HepG2 (cell line): Measurements from ENCODE around the gene TMC8. TPM values are rescaled to one million over a fixed set of nuclear protein-coding genes. Genes with fewer than 3 reads are reported as not detected.
A peak's percentile ranks its signal among the peaks of the same experiment; 100 is the strongest.

Source experiments
- BRD4 ChIP-seq: sonication (generic); formaldehyde crosslinking; IDR thresholded peaks from 2 replicates; pipeline ENCODE4 v1.4.0; 2020; ENCODE audit warnings: missing genetic modification reagents
- DBP ChIP-seq: sonication (generic); formaldehyde crosslinking; IDR thresholded peaks from 2 replicates; pipeline ENCODE4 v1.4.0; 2020; ENCODE audit warnings: missing genetic modification reagents; ENCODE audit errors: not compliant biosample characterization
- FIP1L1 ChIP-seq: fragments of 200-400 bp; formaldehyde crosslinking; IDR thresholded peaks from 2 replicates; pipeline ENCODE4 v1.6.1; 2018; ENCODE audit warnings: low read depth, mild to moderate bottlenecking, low read length, moderate library complexity, borderline replicate concordance; ENCODE audit not compliant: insufficient read depth
- HDAC2 ChIP-seq: sonication (generic); formaldehyde crosslinking; IDR thresholded peaks from 2 replicates; pipeline ENCODE4 v1.4.0; 2020; ENCODE audit warnings: missing genetic modification reagents
- HHEX ChIP-seq: IDR thresholded peaks from 2 replicates; pipeline ENCODE4 v1.6.1; 2016; ENCODE audit warnings: control low read depth
- HOXA7 ChIP-seq: sonication (generic); formaldehyde crosslinking; IDR thresholded peaks from 2 replicates; pipeline ENCODE4 v1.8.1; 2022; ENCODE audit warnings: mild to moderate bottlenecking, missing genetic modification reagents, moderate library complexity
- KAT7 ChIP-seq: IDR thresholded peaks from 2 replicates; pipeline ENCODE4 v1.6.1; 2018; ENCODE audit warnings: borderline replicate concordance, missing compliant biosample characterization
- KLF11 ChIP-seq: IDR thresholded peaks from 2 replicates; pipeline ENCODE4 v1.6.1; 2016; ENCODE audit warnings: missing compliant biosample characterization
- MEIS2 ChIP-seq: sonication (generic); formaldehyde crosslinking; IDR thresholded peaks from 2 replicates; pipeline ENCODE4 v1.9.0; 2021; ENCODE audit warnings: mild to moderate bottlenecking, missing genetic modification reagents
- MIXL1 ChIP-seq: IDR thresholded peaks from 2 replicates; pipeline ENCODE4 v1.6.1; 2016
- NR2F6 ChIP-seq, 2 experiments: IDR thresholded peaks; 2 replicates each; pipeline ENCODE4 v1.6.1; 2016; ENCODE audit warnings: antibody characterized with exemption in 1 of 2, mild to moderate bottlenecking in 1 of 2
- PAX8 ChIP-seq: sonication (generic); formaldehyde crosslinking; IDR thresholded peaks from 2 replicates; pipeline ENCODE4 v1.8.0; 2022; ENCODE audit warnings: mild to moderate bottlenecking, missing genetic modification reagents, borderline replicate concordance
- POLR2AphosphoS5 ChIP-seq: IDR thresholded peaks from 2 replicates; pipeline ENCODE4 v1.6.1; 2012; ENCODE audit warnings: low read depth, low read length
- TOE1 ChIP-seq: sonication (generic); formaldehyde crosslinking; IDR thresholded peaks from 2 replicates; pipeline ENCODE4 v1.4.0; 2020; ENCODE audit warnings: mild to moderate bottlenecking, missing genetic modification reagents
- ZBTB21 ChIP-seq: sonication (generic); formaldehyde crosslinking; IDR thresholded peaks from 2 replicates; pipeline ENCODE4 v1.4.0; 2020; ENCODE audit warnings: missing genetic modification reagents
- ZFYVE20 ChIP-seq: sonication (generic); formaldehyde crosslinking; IDR thresholded peaks from 2 replicates; pipeline ENCODE4 v1.8.0; 2023; ENCODE audit warnings: low read depth, mild to moderate bottlenecking, moderate library complexity, missing genetic modification reagents, borderline replicate concordance
- ZNF20 ChIP-seq: sonication (generic); formaldehyde crosslinking; IDR thresholded peaks from 2 replicates; pipeline ENCODE4 v1.4.0; 2020; ENCODE audit warnings: mild to moderate bottlenecking, moderate library complexity, missing genetic modification reagents
- ZNF597 ChIP-seq: sonication (generic); formaldehyde crosslinking; IDR thresholded peaks from 2 replicates; pipeline ENCODE4 v1.5.0; 2020; ENCODE audit warnings: missing genetic modification reagents
- ZNF619 ChIP-seq: sonication (generic); formaldehyde crosslinking; IDR thresholded peaks from 2 replicates; pipeline ENCODE4 v1.4.0; 2020; ENCODE audit warnings: mild to moderate bottlenecking, missing genetic modification reagents
- ZNF652 ChIP-seq: IDR thresholded peaks from 2 replicates; pipeline ENCODE4 v1.6.1; 2016; ENCODE audit warnings: low read depth, borderline replicate concordance
- polyA plus RNA-seq, 8 experiments: library from polyadenylated mRNA; depleted of rRNA in 3 of 8; stranded (reverse) in 7 of 8; unstranded in 1 of 8; fragments of >200 nt; fragmentation: Illumina TruSeq in 4 of 8; extraction: Trizol in 4 of 8; gene quantifications; 2 replicates each; pipeline versions ENCODE4 v1.2.1 to v1.2.3, GENCODE V29; 2011 to 2016; ENCODE audit warnings: low read depth in 4 of 8, missing spikeins in 1 of 8, mixed read lengths in 1 of 8; ENCODE audit not compliant: insufficient read depth in 1 of 8
- total RNA-seq, 5 experiments: library from RNA; depleted of rRNA; stranded (reverse); fragments of >200 nt; fragmentation: Illumina TruSeq; extraction: Trizol; gene quantifications; 2 replicates each; pipeline ENCODE4 v1.2.3, GENCODE V29; 2016; ENCODE audit warnings: low read depth in 1 of 5
- TF ChIP-seq, protein P1 (sequence below): sonication (generic); formaldehyde crosslinking; IDR thresholded peaks from 2 replicates; pipeline ENCODE4 v1.8.1; 2023; ENCODE audit warnings: missing genetic modification reagents, inconsistent platforms, borderline replicate concordance
- TF ChIP-seq, protein P2 (sequence below): sonication (generic); formaldehyde crosslinking; IDR thresholded peaks from 2 replicates; pipeline ENCODE4 v1.8.1; 2023; ENCODE audit warnings: mild to moderate bottlenecking, missing genetic modification reagents, borderline replicate concordance
- TF ChIP-seq, protein P3 (sequence below): IDR thresholded peaks from 2 replicates; pipeline ENCODE4 v1.6.1; 2016; ENCODE audit warnings: missing compliant biosample characterization, missing genetic modification reagents, borderline replicate concordance
- TF ChIP-seq, protein P4 (sequence below): sonication (generic); formaldehyde crosslinking; IDR thresholded peaks from 2 replicates; pipeline ENCODE4 v1.5.1; 2020; ENCODE audit warnings: missing genetic modification reagents, mild to moderate bottlenecking, borderline replicate concordance

TMC8 gene
- total and polyA plus RNA-seq, 2 of the 13 experiments (the other 11 are each of a cell fraction or from before 2014, with no cell fraction given) = 0.53 to 7.8 TPM

DNA sequence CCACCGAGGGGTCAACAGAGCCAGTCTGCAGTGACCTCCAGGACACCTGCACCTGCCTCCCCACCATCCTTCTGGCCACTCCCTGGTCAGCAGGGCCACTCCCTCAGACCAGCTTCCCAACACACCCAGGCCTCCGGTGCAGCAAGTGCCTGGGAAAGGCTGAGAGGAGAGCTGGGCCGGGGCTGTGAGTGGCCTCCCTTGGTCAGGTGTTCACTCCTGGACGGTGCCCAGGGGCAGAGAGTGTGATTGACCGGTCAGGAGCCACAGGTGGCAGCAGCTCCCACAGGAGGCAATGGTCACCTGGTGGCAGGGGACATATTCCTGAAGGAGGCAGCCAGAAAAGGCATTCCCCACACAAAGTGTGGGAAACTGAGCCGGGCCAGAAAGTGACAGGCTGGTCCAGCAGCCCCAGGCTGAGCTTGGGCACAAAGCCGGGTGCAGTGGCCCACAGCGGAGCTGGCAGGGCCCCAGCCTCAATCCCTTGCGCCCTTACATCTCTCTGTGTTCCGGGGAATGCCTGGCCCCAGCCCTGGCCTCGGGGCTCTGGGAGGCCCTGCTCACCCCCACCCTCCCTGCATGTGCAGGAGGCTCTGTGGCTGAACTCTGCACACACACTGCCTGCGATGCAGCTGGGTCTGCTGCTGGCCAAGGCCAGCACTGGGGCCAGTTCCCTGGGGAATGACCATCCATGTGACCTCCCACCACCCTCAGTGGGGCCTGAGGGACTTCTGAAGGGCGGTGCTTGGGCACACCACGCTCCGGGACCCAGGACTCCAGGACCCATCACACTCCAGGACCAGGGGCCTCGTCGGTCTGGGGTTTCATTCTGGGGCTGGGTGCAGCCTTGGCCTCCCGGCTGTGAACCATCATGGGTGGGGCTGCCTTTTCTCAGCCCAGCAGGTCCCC is 14.4 kb downstream of the TMC8 start (continued):
- TF ChIP-seq, protein P1, sequence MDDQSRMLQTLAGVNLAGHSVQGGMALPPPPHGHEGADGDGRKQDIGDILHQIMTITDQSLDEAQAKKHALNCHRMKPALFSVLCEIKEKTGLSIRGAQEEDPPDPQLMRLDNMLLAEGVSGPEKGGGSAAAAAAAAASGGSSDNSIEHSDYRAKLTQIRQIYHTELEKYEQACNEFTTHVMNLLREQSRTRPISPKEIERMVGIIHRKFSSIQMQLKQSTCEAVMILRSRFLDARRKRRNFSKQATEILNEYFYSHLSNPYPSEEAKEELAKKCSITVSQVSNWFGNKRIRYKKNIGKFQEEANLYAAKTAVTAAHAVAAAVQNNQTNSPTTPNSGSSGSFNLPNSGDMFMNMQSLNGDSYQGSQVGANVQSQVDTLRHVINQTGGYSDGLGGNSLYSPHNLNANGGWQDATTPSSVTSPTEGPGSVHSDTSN = no peak
- TF ChIP-seq ZNF597 (CRISPR knock-in tag) (no peak), ZFYVE20 (CRISPR knock-in tag) (no peak), PAX8 (no peak), TOE1 (CRISPR knock-in tag) (no peak; the same call in 1 of the 2 replicates), HHEX (CRISPR knock-in tag) (no peak), ZBTB21 (no peak), ZNF619 (CRISPR knock-in tag) (no peak), DBP (CRISPR knock-in tag) (peak; percentile 90), KLF11 (peak; percentile 84), MEIS2 (CRISPR knock-in tag) (peak; percentile 84; the same call in 1 of the 2 replicates), ZNF20 (CRISPR knock-in tag) (peak; percentile 84; the same call in 1 of the 2 replicates), NR2F6 (IDR thresholded peaks at IDR 0.05) (no peak), NR2F6 (CRISPR knock-in tag; IDR thresholded peaks at IDR 0.05) (peak; percentile 75), MIXL1 (CRISPR knock-in tag) (0 out of 2 replicates have a peak, but pooled peaks have one; percentile 46), HOXA7 (CRISPR knock-in tag) (no peak), POLR2AphosphoS5 (no peak), BRD4 (CRISPR knock-in tag) (no peak), KAT7 (no peak), HDAC2 (peak; percentile 81), FIP1L1 (no peak), ZNF652 (no peak; the same call in 1 of the 2 replicates)
- TF ChIP-seq, protein P2, sequence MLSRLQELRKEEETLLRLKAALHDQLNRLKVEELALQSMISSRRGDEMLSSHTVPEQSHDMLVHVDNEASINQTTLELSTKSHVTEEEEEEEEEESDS (CRISPR knock-in tag) = no peak
- TF ChIP-seq, protein P3, sequence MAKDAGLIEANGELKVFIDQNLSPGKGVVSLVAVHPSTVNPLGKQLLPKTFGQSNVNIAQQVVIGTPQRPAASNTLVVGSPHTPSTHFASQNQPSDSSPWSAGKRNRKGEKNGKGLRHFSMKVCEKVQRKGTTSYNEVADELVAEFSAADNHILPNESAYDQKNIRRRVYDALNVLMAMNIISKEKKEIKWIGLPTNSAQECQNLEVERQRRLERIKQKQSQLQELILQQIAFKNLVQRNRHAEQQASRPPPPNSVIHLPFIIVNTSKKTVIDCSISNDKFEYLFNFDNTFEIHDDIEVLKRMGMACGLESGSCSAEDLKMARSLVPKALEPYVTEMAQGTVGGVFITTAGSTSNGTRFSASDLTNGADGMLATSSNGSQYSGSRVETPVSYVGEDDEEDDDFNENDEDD = peak; percentile 72; the same call in 1 of the 2 replicates
- TF ChIP-seq, protein P4, sequence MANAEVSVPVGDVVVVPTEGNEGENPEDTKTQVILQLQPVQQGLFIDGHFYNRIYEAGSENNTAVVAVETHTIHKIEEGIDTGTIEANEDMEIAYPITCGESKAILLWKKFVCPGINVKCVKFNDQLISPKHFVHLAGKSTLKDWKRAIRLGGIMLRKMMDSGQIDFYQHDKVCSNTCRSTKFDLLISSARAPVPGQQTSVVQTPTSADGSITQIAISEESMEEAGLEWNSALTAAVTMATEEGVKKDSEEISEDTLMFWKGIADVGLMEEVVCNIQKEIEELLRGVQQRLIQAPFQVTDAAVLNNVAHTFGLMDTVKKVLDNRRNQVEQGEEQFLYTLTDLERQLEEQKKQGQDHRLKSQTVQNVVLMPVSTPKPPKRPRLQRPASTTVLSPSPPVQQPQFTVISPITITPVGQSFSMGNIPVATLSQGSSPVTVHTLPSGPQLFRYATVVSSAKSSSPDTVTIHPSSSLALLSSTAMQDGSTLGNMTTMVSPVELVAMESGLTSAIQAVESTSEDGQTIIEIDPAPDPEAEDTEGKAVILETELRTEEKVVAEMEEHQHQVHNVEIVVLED (CRISPR knock-in tag) = peak; percentile 28; the same call in 1 of the 2 replicates
